Measurements from ENCODE around the gene MCHR2. TPM values are rescaled to one million over a fixed set of nuclear protein-coding genes. Genes with fewer than 3 reads are reported as not detected.
A peak's percentile ranks its signal among the peaks of the same experiment; 100 is the strongest.

Gene MCHR2
- total and polyA plus RNA-seq, 10 of the 15 experiments (the other 5 are each of a cell fraction or from before 2014, with no cell fraction given): not detected

GRCh38 chr6:100008857-100009256 is 14.8 kb upstream of the MCHR2 start (continued):
- TF ChIP-seq NFXL1 (IDR thresholded peaks at IDR 0.05; ENCODE audit: borderline replicate concordance) (no peak), SRF (IDR thresholded peaks at IDR 0.05; ENCODE audit: low read depth in 2 of 2, low read length in 2 of 2) (no peak), PAX8 (IDR thresholded peaks at IDR 0.05) (no peak), SP1 (IDR thresholded peaks at IDR 0.05; ENCODE audit: low read depth, low read length) (no peak)

- Histone ChIP-seq H3K27ac (ENCODE audit: control insufficient read depth, insufficient read depth) (no peak overlapping the region), H3K79me2 (ENCODE audit: control insufficient read depth, insufficient read depth, low read length) (no peaks in the 10 kb centered on the region), H3K4me1 (ENCODE audit: control insufficient read depth, insufficient read depth, low read length) (no peaks in the 10 kb centered on the region), H3K4me2 (ENCODE audit: control insufficient read depth, insufficient read depth) (no peak overlapping the region), H3K36me3 (ENCODE audit: control insufficient read depth in 2 of 2, insufficient read depth in 2 of 2, low read length in 1 of 2) (no peaks in the 10 kb centered on the region), H3K9me3 (replicated peaks; ENCODE audit: control insufficient read depth, insufficient read depth, low read length) (no peaks in the 10 kb centered on the region), H4K20me1 (ENCODE audit: control insufficient read depth, insufficient read depth) (no peaks in the 10 kb centered on the region), H3K4me3 (no peak overlapping the region), H2AFZ (ENCODE audit: control insufficient read depth, low read depth, low read length) (no peak overlapping the region), H3K9ac (ENCODE audit: control insufficient read depth, insufficient read depth, low read length) (no peak overlapping the region), H3K27me3 (replicated peaks in 1 of 2; ENCODE audit: control insufficient read depth in 2 of 2, insufficient read depth in 2 of 2, low read length in 1 of 2) (peaks cover 0 to 4% of the 10 kb centered on the region in 2 experiments; a peak in 1 of 4 replicates)
- WGBS (ENCODE audit: insufficient coverage, insufficient replicate concordance, low lambda C conversion rate, missing lambda C conversion rate): 0% methylated on average over 3 of the region's 3 CpGs
- FAIRE-seq: peak; percentile 75
- in situ Hi-C loops (cut with MboI): loop anchor here (5.0 kb wide), 2 partner anchors 90 to 480 kb away; no protein-coding TSS in a partner anchor
- RAD21 ChIA-PET (ENCODE audit: unreplicated experiment): interaction anchor here (0.8 to 3.5 kb wide), 8 partner anchors 80 to 662 kb away, joined by 3 to 33 read pairs (median 4); no protein-coding TSS in a partner anchor
- intact Hi-C loops (cut with micrococcal nuclease; ENCODE audit: unreplicated experiment): loop anchor here (1.0 to 5.0 kb wide), 3 partner anchors 97 to 655 kb away; no protein-coding TSS in a partner anchor
- ATAC-seq: peak; percentile 95
- SMC1A ChIA-PET (ENCODE audit: uncharacterized antibody, unreplicated experiment): interaction anchor here (0.7 to 4.5 kb wide), 11 partner anchors 10 to 718 kb away, joined by 3 to 53 read pairs (median 4); no protein-coding TSS in a partner anchor
- no peak for DNase-seq (ENCODE audit: low read depth, low spot score)
- no TSS peak for BruUV-seq (replicated peaks)
- POLR2A ChIA-PET: interaction anchor here (0.8 to 0.9 kb wide), 2 partner anchors 12 to 671 kb away, joined by 3 read pairs; no protein-coding TSS in a partner anchor
- CTCF ChIA-PET: interaction anchor here (0.5 to 5.9 kb wide), 50 partner anchors 10 to 1989 kb away, joined by 3 to 103 read pairs (median 3); no protein-coding TSS in a partner anchor
- TF ChIP-seq CTCF (IDR thresholded peaks at IDR 0.05 in 2 of 3, conservative IDR thresholded peaks at IDR 0.05 in 1 of 3; ENCODE audit: control insufficient read depth in 2 of 3, extremely low read depth in 1 of 3, insufficient read depth in 1 of 3, low read depth in 3 of 3, low read length in 3 of 3) (peak; percentile 87 to 93 (median 91)), REST (IDR thresholded peaks at IDR 0.05; ENCODE audit: low read depth, low read length) (no peak), RAD21 (IDR thresholded peaks at IDR 0.05; ENCODE audit: insufficient read depth, low read depth, low read length) (peak; percentile 76), SMC3 (IDR thresholded peaks at IDR 0.05; ENCODE audit: borderline replicate concordance, low read length) (peak; percentile 76), TAF1 (IDR thresholded peaks at IDR 0.05; ENCODE audit: borderline replicate concordance, low read depth, low read length) (no peak), NFXL1 (IDR thresholded peaks at IDR 0.05; ENCODE audit: borderline replicate concordance) (no peak), DPF2 (IDR thresholded peaks at IDR 0.05) (no peak), POU2F2 (IDR thresholded peaks at IDR 0.05; ENCODE audit: borderline replicate concordance, low read depth, low read length) (no peak), RAD51 (IDR thresholded peaks at IDR 0.05) (no peak), EGR1 (IDR thresholded peaks at IDR 0.05; ENCODE audit: borderline replicate concordance in 1 of 2, low read depth in 2 of 2, low read length in 2 of 2) (no peak), MXI1 (IDR thresholded peaks at IDR 0.05; ENCODE audit: low read depth, low read length) (no peak), SRF (IDR thresholded peaks at IDR 0.05; ENCODE audit: low read depth in 2 of 2, low read length in 2 of 2) (no peak), SREBF2 (IDR thresholded peaks at IDR 0.05; ENCODE audit: low read length) (no peak), EP300 (IDR thresholded peaks at IDR 0.05; ENCODE audit: borderline replicate concordance in 1 of 2, control insufficient read depth in 1 of 2, low read depth in 2 of 2, low read length in 2 of 2) (no peak), HCFC1 (IDR thresholded peaks at IDR 0.05; ENCODE audit: low read length) (no peak), SMAD5 (IDR thresholded peaks at IDR 0.05; ENCODE audit: low read depth) (no peak)
Observed at GRCh38 chr6:100001915-100002388, 7.9 kb upstream of the MCHR2 start.
